Activated CD8-positive, alpha-beta memory T cell treated with anti-CD3 and anti-CD28 coated beads for 4 hours (primary cell): ENCODE measurements around the gene HOXC11.
A peak's percentile ranks its signal among the peaks of the same experiment; 100 is the strongest.

Experiments
- DNase-seq, 2 donors: peaks; one replicate each; pipeline ENCODE4 v3.0.0-alpha.2; 2020; ENCODE audit warnings: low read depth in 2 of 2

The HOXC11 gene

DNA sequence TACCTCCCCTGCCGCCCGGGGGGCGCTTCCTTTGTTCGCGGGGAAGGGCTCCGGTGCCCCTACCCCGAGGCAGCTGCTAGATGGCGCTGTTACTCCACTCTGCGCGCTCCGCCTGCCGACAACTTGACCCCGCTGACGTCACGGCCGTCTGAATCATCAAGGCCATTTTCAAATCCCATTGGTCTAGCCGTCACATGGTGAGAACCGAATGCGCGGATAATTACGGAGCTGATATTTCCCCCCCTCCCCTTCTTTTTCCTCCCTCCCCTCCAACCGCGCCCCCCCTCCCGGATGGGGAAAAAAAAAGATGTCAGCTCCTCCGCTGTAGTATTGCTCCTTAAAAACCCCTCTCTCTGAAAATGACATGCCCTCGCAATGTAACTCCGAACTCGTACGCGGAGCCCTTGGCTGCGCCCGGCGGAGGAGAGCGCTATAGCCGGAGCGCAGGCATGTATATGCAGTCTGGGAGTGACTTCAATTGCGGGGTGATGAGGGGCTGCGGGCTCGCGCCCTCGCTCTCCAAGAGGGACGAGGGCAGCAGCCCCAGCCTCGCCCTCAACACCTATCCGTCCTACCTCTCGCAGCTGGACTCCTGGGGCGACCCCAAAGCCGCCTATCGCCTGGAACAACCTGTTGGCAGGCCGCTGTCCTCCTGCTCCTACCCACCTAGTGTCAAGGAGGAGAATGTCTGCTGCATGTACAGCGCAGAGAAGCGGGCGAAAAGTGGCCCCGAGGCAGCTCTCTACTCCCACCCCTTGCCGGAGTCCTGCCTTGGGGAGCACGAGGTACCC, 12.2 kb downstream of the HOXC11 start, which contains the start of gene HOXC10:
HOXC10 (plus strand) TSS at position 246 of the 791 bp plus-strand sequence; CDS start at position 360, 114 bp downstream.
- DNase-seq = peak; percentile 27 to 70

DNA sequence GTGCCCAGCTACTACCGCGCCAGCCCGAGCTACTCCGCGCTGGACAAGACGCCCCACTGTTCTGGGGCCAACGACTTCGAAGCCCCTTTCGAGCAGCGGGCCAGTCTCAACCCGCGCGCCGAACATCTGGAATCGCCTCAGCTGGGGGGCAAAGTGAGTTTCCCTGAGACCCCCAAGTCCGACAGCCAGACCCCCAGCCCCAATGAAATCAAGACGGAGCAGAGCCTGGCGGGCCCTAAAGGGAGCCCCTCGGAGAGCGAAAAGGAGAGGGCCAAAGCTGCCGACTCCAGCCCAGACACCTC, 12.7 kb downstream of the HOXC11 start:
- no peak for DNase-seq

DNA sequence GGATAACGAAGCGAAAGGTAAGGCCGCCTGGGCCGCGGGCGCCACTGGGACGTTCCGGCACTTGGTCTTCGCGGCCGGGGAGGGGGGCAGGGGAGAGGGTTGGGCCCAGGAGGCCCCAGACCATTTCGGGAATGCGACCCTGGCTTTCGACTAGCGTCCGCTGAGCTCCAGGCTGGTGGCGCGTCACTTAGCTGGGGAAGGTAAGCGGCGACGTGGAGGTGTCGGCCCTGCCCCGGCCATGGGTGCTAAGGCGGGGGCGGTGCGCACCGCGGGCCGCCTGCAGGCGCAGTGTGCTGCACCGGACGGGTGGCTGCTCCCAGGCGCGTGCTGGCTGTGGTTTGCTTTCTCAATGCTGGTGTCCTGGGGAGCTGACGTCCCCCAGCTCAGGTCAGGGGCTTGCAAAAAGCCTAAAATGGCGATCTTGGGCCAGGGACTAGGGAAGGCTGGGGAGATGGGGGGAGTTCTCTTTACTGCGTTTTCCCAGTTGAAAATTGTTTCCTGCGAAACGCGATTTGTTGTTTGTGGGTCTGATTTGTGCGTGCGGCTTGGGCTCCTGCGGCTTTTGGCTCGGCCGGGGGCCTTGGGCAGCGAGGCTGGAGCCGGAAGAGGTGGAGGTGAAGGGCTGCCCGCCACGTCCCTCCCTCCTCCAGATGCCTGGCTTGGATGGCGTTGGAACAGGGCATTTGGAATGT, 13.2 kb downstream of the HOXC11 start:
- DNase-seq = no peak

DNA sequence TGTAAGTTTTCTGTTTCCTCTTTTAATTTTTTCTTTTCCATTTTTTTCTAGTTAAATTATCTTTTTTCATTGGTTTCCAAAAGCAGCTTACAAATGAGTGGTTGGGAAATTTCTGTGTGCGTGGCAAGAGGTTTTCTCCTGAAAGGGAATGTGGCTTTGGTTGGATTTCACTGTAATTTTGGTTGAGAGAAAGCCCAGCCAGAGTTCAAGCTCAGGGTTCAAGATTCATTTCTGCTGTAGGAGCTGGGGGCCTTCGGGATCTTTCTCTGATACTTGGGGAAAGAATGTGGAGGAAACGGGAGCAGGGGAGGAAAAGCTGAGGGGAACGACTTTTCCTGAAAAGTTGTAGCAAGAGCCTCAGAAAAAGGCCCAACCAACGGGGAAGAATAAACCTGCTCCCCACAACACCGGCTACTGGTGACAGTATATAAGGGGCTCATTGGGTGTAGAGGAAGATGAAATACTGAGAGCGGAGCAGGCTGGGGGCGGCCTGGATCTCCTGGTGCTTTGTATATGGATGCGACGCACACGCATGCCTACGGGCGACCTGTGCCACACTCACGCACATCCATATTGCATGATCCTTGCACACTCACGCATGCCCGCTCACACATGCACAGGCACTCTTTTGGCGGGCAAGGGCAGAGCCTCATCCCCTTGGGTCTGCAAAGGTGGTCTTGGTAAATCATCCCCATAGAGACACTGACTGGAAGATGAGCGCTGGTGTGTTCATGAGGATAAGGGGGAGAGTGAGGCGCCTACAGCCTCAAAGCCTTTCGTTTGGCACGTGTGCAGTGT, 14.0 kb downstream of the HOXC11 start:
- no peak for DNase-seq

DNA sequence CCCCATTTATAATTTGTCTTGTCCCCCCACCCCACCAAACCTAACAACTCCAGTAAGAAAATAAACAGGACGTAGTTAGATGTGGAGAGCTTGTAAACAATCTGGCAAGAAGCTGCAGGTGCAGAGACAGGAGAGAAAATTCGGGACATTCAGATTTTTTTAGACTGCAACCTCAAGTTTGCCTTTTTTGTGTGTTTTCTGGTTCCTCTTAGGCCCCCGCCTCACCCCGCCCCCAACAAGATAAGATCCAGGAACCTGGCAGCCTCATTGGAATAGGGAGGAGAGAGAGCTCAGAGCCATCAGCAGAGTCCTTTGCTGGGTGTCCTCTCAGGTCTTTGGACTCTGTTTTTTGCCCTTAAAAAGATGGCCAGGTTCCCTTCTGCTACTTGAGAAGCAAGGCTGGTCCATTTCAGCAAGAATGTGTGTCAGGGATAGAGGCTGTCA, 14.9 kb downstream of the HOXC11 start:
- no peak for DNase-seq

DNA sequence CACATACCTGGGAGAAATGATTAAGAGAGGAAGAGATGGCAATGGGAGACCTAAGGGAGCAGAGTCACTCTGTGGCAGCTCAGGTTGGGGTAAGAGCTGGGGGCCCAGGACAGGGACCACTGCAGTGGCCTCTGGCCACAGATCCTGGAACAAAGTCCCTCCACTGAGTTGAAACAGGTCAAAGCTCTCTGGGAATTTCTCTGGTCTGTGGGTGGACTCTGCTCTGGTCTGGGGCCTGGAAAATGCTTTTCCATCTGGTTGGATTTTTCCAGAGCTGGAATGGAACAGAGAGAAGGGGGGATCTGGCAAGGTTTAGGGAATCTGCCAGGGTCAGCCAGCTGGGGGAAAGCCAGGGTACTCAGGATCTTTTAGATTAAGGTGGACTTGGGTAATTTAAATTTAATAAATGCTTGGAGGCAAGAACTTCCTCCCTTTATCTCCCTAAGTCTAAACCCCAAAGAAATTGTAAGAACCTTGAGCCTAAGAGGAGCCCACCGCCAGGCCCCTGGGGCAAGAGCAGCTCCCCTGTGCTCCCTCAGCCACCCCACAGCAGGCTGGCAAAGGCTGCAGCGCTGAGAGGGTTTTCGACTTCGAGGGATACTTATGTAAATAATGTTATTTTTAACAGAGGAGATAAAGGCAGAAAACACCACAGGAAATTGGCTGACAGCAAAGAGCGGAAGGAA, 15.8 kb downstream of the HOXC11 start:
- DNase-seq = no peak

DNA sequence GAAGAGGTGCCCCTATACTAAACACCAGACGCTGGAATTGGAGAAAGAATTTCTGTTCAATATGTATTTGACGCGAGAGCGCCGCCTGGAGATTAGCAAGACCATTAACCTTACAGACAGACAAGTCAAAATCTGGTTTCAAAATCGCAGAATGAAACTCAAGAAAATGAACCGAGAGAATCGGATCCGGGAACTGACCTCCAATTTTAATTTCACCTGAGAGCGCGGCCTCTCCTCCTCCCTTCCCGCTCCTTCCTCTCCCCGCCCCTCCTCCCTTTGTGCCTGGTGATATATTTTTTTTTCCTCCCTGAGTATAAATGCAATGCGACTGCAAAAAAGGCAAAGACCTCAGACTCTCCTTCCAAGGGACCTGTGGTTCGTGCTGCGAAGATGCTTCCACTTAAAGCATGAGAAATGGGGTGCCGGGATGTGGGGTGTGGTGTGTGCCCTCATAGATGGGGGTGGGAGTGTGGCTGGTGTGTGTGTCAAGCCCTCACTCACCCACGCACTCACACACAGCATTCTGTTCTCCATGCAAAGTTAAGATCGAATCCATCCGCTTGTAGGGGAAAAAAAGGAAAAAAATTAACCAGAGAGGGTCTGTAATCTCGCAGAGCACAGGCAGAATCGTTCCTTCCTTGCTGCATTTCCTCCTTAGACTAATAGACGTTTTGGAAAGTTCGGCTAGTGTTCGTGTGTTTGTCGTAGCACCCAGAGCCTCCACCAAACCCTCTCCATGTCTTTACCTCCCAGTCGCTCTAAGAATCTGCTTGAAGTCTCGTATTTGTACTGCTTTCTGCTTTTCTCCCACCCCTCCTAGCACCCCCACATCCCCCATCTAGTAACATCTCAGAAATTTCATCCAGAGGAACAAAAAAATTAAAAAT, 16.5 kb downstream of the HOXC11 start:
- no peak for DNase-seq

DNA sequence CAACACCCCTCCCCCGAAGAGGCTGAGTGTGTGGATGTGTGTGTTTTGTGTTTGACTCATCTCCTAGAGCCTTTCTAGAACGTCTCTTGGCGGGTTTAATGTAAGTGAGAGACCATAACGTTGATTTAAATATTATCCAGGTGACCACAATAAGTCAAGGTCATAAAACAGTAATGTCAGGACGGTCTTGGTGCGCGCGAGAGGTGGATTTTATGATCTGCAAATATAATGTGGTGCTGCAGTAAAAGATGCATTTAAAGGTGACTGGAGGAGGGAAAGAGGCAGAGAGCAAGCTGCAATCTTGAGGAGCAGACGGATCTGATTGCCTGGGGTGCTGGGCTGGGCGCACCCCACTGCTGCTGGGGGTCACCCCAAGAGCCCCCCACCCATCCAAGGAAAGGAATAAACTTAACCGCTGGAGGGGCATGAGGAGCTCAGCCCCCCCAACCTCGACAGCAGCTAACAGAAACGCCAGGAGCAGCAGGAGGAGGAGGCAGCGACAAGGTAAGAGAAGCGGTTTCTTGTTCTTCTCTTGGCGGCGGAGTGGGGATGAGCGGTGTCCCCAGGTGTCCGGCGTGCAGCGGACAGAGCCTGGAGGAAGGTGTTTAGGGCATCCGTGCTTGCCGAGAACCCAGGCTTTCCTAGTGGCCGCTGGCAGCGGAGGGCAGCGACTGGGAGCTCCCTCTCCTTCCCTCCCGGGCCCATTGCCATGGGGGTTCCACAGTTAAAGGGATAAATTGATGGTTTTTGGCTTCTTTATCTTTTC, 17.6 kb downstream of the HOXC11 start:
- no peak for DNase-seq

DNA sequence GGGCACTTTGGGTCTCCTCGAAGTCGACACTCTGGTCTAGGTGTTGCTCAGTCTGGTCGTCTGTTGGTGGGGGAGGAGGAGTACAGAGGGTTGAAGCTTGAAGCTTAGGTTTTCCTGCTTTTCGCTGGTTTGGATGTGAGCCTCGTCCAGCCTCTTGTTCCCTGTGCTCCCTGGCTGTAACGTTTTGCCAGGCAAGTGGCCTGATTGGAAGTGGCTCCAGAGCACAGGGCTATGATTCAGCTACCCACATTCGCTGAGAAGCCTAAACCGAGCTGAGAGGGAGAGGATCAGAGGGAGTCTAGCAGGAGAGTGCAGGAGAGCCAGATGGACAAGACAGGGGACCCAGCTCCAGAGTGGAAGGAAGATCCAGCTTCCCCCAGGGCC, 18.1 kb downstream of the HOXC11 start:
- DNase-seq = no peak

DNA sequence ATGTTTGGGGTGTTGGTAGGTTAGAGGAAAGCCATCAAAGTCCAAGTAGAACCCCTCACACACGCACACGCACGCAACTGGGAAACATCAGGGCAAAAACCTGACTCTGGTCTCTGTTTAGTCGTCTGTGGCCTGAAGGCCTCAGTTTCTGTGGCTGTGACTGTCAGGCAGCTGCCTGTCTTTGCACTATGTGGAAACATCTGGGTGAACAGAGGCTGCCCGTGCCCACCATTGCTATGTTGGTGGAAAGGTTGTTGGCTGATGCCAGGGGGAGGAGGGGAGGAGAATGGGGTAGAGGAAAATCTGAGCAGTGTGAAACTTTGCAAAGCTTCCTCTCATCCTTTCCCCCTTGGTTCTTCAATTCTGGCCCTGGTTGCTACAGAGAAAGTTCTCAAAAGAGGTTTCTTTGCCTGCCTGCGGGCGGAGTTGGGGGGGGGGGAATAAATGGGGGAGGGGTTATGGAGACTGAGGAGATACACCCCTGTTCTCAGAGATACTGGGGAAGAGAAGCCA, 19.5 kb downstream of the HOXC11 start:
- DNase-seq = no peak

DNA sequence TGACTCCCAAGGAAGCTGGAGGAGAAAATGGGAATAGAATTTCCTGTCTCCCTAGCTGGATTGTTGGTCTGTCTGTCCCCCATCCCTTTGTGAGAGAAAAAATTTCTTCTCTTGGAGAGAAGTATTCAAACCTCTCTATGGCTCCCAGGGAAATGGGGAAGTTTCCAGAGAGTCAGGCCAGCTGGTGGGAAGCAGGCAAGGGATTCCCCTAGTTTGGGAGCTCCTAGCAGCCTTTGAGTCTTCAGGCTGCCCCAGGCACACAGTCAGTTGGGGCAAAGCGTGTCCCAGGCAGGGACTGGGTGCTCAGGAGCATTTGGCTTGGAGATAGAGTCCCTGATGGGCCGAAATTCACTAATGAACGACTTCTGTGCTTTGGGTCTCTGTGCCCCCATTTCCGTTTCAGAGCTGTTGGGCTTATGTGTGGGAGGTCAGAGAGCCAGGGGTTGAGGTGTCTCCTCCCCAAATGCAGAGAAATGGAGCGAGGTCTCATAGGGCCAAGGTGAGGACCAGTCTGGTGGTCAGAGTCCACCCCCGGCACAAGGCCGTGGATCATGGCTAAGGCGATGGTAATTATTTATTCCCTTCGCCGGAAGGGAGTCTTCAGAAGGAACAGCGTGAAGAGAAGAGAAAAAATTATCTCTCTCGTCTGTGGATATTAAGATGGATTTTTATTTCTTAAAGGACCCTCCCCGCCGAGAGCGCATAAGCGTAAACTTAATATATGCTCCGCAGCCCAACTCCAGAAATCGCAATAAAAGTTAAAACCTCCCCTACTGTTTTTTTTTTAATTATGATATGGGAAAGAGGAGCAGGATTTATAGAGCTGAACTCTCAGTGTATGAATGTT, 20.5 kb downstream of the HOXC11 start:
- no peak for DNase-seq

DNA sequence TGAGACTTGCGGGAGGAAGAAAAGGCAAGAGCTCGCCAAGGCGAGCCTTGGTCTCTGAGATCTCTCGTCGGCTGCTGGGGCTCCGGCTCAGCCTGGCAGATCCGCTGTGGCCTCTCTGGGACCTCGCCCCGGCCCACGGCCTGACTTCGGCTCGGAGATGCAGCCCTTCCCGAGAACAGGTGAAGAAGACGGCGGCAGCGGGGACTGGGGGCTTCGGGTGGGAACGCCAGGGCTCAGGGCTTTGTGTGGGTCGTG, 21.0 kb downstream of the HOXC11 start:
- DNase-seq = no peak

DNA sequence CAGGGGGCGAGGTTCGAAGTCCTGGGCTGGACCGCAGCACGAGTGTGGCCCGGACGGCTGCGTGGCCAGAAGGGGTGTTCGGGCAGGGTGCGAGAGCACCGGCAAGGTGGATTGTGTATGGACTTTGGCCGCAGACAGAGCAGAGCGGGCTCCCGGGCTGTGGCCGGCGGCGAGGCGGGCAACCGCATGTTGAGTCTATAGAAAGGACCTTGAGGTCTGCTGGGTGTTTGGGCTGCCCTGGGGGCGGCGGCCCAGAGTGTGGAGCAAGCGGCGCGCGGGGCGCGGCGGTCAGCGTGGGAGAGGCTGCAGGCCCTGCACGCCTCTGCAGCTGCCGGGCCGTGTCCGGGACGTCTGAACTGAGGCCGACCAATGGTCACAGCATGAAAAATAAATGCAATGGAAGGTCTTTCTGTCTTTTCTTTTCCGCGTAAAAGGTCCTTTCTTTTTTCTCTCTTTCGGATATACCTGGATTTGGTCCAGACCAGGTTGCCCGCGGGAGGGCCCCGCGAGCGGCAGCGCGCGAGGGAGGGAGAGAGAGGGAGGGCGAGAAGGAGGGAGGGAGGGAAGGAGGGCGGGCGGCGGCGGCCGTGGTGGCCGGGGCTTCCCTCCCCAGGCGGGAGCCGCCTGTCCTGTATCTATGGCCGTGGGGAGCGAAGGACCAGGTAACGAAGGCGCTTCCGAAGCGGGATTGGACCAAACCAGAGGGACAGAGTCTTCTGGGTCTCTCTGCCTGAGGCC, 21.5 kb downstream of the HOXC11 start:
- no peak for DNase-seq

DNA sequence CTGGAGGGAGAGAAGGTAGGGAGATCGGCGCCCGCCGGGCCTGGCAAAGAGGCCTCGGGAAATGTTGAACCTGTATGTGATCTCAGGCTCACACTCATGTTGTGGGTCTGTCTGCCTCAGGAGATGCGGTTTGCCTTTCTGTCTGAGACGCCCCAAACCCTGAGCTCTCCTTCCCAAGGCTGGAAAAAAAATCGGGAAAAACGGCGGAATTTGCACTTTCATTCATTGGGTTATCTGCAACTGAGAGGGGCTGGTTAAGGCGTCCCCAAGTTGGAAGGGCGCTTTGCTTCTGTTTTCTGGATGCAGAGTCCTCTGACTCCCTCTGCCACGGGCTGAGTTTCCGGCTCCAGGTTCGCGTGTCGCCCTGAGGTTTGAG, 22.1 kb downstream of the HOXC11 start:
- no peak for DNase-seq

DNA sequence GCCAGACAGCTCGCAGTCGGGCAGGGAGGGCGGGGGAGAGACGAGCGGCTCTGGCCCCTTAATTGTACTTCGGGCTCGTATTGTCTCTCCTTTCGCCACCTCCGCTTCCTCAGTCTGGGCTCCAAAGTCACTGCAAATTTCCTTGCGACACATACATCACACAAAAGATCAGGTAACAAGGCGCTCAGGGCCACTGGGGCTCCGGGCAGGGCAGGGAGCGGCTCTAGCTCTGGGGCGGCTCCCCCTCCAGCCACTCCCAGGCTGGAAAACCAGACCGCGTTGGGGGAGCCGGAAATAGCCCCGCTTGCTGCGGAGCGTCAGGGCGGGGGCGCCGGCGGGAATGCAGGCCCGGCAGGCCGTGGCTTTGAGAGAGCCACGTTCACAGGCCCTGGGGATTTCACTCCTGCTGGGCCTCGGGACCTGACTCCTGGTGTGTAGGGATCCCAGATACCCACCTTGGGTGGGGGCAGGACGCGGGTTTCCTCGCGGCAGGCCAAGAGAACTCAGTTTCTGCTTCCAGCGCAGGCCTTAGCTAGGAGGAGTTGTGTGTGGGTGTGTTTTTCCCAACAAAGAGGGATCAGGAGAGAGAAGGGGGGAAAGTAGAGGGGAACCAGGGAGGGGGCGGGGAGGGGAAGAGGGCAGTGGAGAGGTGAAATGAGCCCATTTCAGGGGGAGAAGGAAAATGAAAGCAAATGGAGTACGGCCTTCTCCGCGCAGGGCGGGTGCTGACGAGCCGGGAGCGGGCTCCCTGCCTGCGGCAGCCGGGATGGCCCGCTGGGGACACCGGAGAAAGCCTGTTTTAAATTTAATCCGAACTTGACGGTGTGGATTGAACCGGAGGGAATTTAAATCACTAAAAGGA, 22.7 kb downstream of the HOXC11 start:
- no peak for DNase-seq

DNA sequence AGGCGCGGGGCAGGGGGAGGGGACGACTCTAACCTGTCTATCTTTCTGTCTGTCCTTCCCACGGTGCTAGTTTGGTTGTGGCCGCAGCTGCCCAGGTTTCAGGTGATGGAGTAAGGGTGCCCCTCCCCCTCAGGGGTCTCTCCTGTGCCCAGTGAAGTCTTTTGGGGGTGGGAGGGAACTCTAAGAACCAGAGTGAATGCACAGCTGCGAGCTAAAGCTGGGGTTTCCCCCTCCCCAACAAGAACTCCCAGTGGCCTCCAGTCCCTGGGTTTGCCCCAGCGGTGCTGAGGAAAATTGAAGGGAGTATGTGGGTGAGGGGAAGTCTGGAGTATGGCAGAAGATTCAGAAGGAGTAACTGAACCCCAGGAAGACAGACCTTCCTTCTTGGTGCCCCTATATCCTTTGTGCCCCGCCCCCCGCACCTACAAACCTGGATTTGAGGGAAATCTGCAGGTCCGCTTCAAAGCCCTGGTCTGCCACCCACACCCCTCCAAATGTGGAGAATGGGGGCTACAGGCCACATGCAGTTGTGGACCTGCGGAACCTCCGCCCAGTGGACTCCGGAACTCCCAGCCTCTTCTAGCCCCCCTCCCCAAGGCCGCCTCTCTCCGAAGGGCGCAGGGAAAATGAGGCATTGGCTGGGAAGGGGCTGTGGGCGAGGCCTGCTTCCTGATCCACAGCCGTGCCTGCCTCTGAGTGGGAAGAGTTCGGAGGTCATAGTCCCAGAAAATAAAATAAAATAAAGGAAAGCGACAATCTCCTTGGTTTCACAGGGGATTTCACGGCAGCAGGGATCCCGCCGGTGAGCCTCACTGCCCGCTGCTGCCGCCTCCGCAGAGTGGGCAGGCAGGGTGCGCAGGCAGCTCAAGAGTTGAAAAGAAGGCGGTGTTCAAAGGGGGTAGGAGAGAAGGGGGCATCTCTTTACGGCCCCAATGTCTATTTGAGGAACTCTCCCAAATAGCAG, 23.6 kb downstream of the HOXC11 start:
- DNase-seq = no peak
